ENCODE results near the gene KIF16B.

The KIF16B gene

DNA sequence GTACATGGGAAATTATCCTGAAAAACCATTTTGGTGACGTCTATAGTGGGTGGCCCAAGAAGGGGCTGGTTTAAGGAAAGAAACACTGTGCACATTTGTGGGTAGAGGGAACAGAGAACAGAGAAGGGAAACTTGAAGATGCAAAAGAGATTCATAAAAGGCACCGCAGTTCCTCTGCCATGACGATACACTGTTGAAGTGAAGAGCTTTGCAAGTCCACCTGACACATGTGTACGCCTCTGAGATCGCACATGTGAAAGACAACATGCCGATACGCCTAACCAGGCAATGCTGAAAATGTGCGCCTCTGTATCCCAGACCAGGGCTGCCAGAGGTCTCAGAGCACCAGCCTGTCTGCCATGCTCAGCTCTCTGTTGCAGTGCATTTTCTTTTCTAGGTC, 180.9 kb downstream of the KIF16B start:
- DNase-seq = no peak

DNA sequence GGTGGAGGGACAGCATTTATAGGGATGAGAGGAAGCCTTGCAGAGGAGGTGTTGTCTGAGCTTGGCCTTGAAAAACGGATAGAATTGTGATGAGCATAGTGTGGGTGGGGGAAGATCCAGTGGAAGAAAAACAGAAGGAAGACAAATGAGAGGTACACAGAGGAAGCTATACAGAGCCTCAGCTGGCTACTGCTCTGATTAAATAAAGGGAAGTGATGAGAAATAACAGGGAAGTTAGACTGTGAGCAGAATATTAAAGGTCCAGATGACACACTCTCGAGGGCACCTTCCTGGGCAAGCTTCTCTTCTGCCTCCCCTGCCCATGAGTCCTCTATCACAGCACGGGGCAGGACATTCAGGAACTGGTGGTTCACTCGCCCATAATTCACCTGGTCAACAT, 182.3 kb downstream of the KIF16B start:
- DNase-seq = no peak

DNA sequence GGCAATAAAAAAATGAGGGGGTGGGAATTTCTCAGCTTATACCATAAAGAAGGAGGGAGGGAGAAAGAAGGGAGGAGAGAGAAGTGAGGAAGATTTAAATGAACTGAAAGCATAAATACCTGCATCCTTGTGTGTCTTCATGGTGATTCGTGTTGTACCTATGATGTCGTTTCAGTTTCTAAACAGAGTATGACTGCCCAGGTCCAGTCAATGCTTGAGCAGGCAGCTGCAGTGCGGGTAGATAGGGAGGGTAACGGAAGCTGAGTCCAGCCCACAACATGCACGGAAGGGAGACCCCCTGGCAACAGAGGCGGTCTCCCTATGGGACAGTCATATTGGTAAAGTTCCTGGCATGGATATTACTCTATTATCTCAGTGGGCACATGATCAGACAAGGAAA, 184.5 kb downstream of the KIF16B start:
- no peak for DNase-seq

DNA sequence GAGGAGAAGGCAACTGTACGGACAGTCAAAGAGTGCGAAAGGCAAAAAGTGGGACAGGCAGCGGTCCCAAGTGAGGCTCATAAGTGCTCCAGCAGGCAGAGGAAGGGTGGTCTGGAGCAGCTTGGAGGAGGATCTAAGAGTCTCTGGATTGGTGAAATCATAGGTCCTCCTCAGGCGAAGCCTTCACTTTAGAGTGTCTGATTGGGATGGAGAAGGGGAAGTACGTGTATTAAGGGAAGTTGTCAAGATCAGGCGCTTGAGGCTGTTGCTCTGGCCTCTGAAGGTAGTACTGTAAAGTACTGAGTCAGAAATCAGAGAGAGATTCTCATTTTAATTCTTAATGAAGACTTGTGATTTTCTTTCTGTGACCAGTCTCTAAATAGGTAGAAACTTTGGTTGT, 185.6 kb downstream of the KIF16B start:
- no peak for DNase-seq

DNA sequence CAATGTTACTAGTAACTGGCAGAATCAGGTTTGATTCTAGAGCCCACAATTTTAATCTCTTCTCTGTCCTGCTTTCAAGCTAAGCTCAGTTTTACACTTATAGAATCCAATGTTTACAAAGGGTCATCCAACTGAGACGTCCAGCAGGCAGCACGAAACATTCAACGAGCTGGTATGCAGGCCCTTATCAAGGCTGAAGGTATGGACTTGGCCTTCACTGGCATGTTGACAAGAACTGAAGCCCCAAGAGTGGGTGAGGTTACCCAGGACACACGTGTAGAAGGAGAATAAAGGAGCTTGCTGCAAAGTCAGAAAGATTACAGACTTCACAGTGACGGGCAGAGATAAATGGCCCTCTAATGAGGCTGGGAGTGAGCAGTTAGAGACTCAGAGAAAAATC, 187.4 kb downstream of the KIF16B start:
- no peak for DNase-seq

GRCh38 chr20:16385462-16385861, 187.8 kb downstream of the KIF16B start:
- DNase-seq = no peak

- DNase-seq = no peak
Observed at GRCh38 chr20:16381444-16381843, 191.8 kb downstream of the KIF16B start.

- DNase-seq = no peak
Observed at GRCh38 chr20:16378712-16379370, 194.4 kb downstream of the KIF16B start.

DNA sequence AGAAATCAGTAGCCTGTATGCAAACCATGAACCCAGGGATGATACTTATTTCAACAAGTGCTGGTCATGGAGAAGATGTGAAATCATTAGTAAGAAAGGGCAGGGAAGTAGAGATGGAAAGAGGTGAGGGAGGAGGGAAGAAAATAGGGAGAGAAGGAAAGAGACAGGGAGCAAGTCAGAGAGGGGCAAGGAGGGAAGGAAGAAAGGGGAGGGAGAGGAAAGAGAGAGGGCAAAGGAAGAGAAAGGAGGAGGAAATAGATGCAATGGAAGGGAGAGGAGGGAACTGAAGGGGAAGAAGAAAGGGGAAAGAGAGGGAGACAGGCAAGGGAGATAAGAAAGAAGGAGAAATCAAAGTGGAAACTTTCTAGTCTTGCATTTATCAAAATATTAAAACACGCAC, 195.1 kb downstream of the KIF16B start:
- no peak for DNase-seq

DNA sequence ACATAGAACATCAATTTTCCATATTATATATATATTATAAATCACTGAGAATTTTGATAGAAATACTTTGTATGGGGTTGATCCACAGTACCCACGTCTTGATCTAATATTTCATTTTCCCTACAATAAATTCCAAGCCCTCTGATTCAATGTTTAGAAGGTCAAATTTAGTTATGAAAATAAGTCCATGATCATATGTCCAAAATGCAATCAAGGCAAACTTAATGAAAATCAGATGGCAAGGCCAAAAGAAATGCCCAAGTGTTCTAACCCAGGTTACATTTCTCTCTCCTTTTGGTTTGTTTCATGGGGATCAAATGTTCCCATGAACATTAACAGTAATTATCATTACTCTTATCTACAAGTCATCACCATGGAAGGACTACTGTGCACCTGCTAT, 203.8 kb downstream of the KIF16B start:
- no peak for DNase-seq

DNA sequence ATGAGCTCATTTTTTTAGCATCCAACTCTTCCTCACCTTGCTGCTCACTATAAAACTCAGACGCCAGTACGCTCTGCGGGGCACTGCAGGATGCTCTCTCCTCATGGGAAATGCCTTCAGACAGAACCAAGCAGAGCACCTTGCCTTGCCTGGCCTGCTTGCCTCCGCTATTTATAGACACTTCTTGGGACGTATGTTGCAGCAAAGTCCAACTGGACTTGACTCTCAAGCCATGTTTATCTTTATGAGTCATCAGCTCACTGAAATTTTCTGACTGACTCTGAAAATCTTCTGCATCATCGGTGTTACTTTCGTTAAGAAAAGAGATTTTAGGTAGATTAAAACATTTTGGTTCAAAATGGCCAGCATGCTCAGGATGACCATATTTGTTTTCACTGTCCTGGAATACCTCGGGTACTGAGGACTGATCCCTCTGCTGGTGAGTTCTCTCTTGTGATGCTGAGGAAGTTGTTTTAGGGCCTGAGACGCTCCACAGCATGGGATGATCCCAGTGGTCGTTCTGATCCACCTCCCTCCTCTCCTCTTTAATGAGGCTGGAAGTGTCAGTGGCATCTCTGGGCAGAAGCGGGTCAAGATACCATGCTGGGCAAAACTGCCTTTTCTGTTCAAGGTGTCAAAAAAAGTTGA, 204.5 kb downstream of the KIF16B start:
- DNase-seq = peak; percentile 9

GRCh38 chr20:16367948-16368560, 205.2 kb downstream of the KIF16B start:
- DNase-seq = no peak

GRCh38 chr20:16366529-16366928, 206.7 kb downstream of the KIF16B start:
- DNase-seq = no peak

GRCh38 chr20:16364320-16364687, 208.9 kb downstream of the KIF16B start:
- DNase-seq = no peak

DNA sequence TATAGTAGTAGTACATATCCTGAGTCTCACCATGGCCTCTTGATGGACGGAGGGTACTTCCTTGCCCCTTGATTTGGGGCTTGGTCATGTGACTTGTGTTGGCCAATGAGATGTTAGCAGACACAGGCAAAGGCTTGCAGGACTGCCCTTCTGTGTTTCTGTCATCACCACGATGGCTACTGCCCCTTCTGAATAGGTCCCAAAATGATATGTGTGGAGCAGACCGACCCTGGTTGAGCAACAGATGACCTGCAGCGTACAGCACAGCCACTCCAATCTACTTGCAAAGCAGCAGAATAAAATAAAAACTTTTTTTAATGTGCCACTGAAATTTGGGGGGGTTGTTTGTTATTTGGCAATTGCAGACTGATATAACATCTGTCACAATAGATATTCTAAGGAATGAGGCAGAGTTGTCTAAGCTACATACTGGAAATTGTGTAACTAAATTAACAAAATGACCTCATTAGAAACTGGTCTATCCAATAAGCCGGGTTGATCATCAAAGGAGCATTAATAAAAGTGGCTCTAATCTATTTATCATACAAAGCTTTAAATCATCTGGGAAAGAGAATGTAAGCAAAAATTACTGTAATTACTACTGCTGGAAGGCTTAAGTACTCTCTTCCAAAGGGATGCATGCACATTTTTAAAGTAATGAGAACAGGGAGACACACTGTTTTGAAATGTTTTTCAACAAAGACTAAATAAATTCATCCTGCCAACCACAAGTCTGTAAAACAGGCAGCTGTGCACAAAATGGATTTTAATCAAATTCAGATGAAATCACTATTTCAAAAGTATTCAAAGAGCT, 209.5 kb downstream of the KIF16B start:
- no peak for DNase-seq

DNA sequence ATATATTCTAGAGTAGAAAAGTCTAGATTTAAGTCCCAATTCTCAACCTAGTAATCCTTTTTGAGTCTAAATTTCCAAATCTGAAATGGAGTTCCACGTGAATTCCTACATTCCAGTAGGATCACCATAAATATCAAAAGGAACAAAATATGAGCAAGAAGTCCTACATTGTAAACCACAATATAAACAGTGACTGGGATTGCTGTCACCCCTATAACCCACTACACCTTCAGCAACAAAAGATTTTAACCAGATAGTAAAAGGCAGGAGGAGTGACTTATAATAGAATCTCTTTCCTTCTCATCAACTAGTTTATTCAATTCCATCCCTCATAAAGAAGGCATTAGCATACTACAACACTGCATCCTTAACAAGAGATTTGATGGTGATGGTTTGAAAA, 210.6 kb downstream of the KIF16B start:
- DNase-seq = no peak

DNA sequence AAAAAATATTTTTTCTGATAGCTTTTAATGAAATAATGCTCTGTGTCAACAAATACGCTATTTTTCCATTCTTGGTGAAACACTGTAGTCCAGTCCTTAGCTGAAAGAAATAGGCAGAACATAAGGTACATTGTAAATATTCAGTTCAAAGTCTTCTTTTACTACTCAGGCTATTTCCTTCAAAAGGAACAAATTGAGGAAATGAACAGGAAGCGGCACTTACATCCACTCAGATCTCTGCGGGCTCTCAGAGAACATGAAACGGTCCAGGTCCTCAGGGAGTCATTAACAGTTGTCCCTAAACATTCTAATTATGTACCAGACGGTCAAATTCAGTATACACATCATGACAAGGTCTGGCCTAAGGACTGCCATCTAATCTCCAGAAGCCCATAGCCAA, 212.6 kb downstream of the KIF16B start:
- no peak for DNase-seq

DNA sequence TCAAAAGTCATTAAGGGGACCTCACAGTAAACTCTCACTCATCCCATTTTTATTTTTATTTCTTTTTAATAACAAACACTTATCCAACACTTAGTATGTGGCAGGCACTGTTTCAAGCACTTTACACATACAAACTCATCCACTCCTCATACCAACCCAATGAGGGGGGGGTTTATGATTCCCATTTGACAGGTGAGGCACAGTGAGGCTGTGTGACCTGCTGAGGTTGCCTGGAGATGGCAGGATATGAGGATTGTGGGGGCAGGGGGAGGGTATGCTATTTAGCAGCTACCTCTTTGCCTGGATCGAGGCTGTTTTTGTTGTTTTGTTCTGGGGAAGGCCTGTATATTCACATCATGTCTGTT, 219.8 kb downstream of the KIF16B start:
- DNase-seq = no peak

DNA sequence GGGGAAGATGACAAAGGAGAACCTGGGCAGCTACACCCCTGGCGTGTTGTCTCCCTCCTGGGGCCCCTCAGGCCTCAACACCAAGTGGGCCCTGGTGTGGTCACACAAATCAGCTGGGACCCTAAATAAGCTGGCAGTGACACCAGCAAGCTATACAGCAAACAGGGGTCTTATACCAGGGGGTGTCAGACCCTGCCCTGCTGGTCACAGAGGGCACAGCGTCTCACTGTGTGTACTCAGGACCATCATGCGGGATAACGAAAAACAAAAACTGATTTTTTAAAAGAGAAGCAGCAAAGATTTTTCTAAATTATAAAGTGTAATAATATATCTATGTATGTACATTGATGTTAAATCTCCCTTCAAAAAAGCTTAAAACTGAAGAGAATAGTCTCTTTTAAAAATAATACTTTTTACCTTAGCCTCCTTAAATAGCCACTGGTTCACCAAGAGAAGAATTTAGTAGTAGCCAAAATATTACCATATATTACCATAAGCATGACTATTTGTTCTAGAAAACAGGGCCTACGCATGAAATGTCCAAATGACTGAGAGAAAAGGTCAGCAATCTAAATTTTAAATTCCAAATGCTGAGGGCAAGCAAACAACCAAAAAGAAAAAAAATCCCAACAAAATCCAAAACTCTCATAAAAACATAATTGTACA, 220.4 kb downstream of the KIF16B start:
- no peak for DNase-seq

- DNase-seq = no peak
Observed at GRCh38 chr20:16352321-16352720, 220.9 kb downstream of the KIF16B start.

GRCh38 chr20:16351415-16351814, 221.8 kb downstream of the KIF16B start:
- no peak for DNase-seq

DNA sequence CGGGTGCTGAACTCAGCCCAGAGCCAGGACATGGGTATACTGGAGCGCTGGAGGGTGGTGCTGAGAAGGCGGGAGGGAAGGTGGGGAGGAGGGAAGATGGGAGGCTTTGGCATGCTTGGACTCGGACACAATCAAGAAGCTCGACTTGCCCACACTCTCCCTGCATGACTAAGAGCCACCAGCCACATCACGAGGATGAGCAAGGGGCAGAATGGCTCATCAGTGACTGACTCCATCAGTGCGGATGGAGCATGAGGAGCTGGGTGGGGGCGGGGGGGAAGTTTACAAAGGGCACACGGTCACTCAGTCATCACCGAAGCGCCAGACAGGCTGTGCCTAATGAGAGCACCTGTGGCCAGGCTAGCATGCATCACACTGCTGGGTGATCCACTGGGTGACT, 222.8 kb downstream of the KIF16B start:
- peak; percentile 5 for DNase-seq
